Body of pancreas (tissue), 4 donors: ENCODE measurements around the gene SSR4. TPM values are rescaled to one million over a fixed set of nuclear protein-coding genes. Genes with fewer than 3 reads are reported as not detected.
"Not testable (repeated sequence)": the region's sequence is repeated elsewhere in the genome, so short reads cannot be mapped to it uniquely, and the experiment has no call there.

Experiments used
- ATAC-seq: fragments of 150-250 bp; one replicate; pipeline ENCODE4 v1.9.1; 2016
- DNase-seq, 4 donors: peaks; one replicate each; pipeline ENCODE4 v3.0.0-alpha.2; 2019
- H3K27ac ChIP-seq, 4 donors: fragments of 200-600 bp; sonication (generic); 1 replicate in 3 of 4; 2 replicates in 1 of 4; pipeline versions ENCODE4 v1.5.1 to v1.6.1; 2016 to 2019; ENCODE audit warnings: mild to moderate bottlenecking in 1 of 4, mixed read lengths in 1 of 4, moderate library complexity in 1 of 4
- H3K27me3 ChIP-seq, 2 donors: fragments of 200-600 bp; sonication (generic); one replicate each; pipeline ENCODE4 v1.6.0; 2016; ENCODE audit warnings: mild to moderate bottlenecking in 1 of 2
- H3K36me3 ChIP-seq, 2 donors: fragments of 200-600 bp; sonication (generic); replicated peaks in 1 of 2; 2 replicates each; pipeline ENCODE4 v1.5.1; 2016; ENCODE audit warnings: low read depth in 2 of 2; ENCODE audit not compliant: insufficient read depth in 1 of 2
- H3K4me1 ChIP-seq: fragments of 200-600 bp; sonication (generic); one replicate; pipeline ENCODE4 v1.6.0; 2016
- H3K4me3 ChIP-seq, 2 donors: fragments of 200-600 bp; sonication (generic); 1 replicate in 1 of 2; 2 replicates in 1 of 2; pipeline ENCODE4 v1.5.1; 2016 to 2019
- H3K9me3 ChIP-seq, 3 donors: fragments of 200-600 bp; sonication (generic); 1 replicate in 2 of 3; 2 replicates in 1 of 3; pipeline ENCODE4 v1.5.1; 2016
- CTCF ChIP-seq, 7 experiments: fragments of 450-650 bp in 4 of 7; fragments of 200-600 bp in 3 of 7; sonication (generic) in 3 of 7; IDR thresholded peaks; one replicate each; pipeline ENCODE4 v1.5.1; 2016 to 2019; ENCODE audit warnings: antibody characterized with exemption in 7 of 7
- POLR2A ChIP-seq, 3 donors: fragments of 450-650 bp; IDR thresholded peaks; one replicate each; pipeline ENCODE4 v1.6.1; 2016; ENCODE audit warnings: antibody characterized with exemption in 3 of 3, mild to moderate bottlenecking in 2 of 3
- WGBS, 2 donors: methylation state at CpG; one replicate each; pipeline ENCODE4 v1.1.5; 2017; 5-methylcytosine and 5-hydroxymethylcytosine counted together
- intact Hi-C: fragments of 100-400 bp; cut with DNase I; formaldehyde crosslinking; loops from one replicate; pipeline ENCODE4 v1.15.1; 2023
- total RNA-seq, 2 donors: library from RNA; depleted of rRNA; stranded (reverse); fragments of >200 nt; gene quantifications; one replicate each; pipeline ENCODE4 v1.1.0, GENCODE V29; 2016

The SSR4 gene
- total RNA-seq, 2 donors from 2014 or later, result 115 to 238 TPM

GRCh38 chrX:153816831-153817690, 22.6 kb downstream of the SSR4 start:
- TF ChIP-seq POLR2A (IDR thresholded peaks at IDR 0.05) (no peak), CTCF (IDR thresholded peaks at IDR 0.05) (no peak)
- Histone ChIP-seq H3K27me3 (no peaks in the 10 kb centered on the region), H3K9me3 (no peaks in the 10 kb centered on the region), H3K4me3 (no peak overlapping the region), H3K36me3 (no peaks in the 10 kb centered on the region), H3K4me1 (peaks cover 9% of the 10 kb centered on the region), H3K27ac (no peak overlapping the region)
- 61 to 87% methylated on average over 21 to 25 of the region's 25 CpGs for WGBS, 2 donors
- intact Hi-C loops, result no loop called here
- ATAC-seq (no peak), DNase-seq (peak in 1 of 4 donors; percentile 9)

GRCh38 chrX:153818064-153818463, 23.6 kb downstream of the SSR4 start:
- H3K9me3 ChIP-seq, H3K4me1 ChIP-seq, ATAC-seq, H3K36me3 ChIP-seq, H3K27me3 ChIP-seq, H3K27ac ChIP-seq, DNase-seq, intact Hi-C loops, H3K4me3 ChIP-seq: not testable (repeated sequence)
- WGBS, 2 donors, result 87 to 91% methylated on average over 5 to 8 of the region's 9 CpGs

GRCh38 chrX:153818571-153819383, 24.3 kb downstream of the SSR4 start:
- H3K36me3 ChIP-seq, result no peaks in the 10 kb centered on the region
- peak in 2 of 4 donors; percentile 27 to 57 for DNase-seq
- intact Hi-C loops, result no loop called here
- peaks cover 9% of the 10 kb centered on the region for H3K4me1 ChIP-seq
- TF ChIP-seq CTCF (IDR thresholded peaks at IDR 0.05) (no peak), POLR2A (IDR thresholded peaks at IDR 0.05) (no peak)
- H3K27me3 ChIP-seq, result no peaks in the 10 kb centered on the region
- WGBS, 2 donors, result 38 to 58% methylated on average over 8 to 13 of the region's 67 CpGs
- H3K9me3 ChIP-seq, result no peaks in the 10 kb centered on the region
- H3K4me3 ChIP-seq, result no peak overlapping the region
- ATAC-seq, result peak; percentile 74
- H3K27ac ChIP-seq, result no peak overlapping the region

GRCh38 chrX:153819384-153820040, 25.0 kb downstream of the SSR4 start:
- DNase-seq, result peak in 1 of 4 donors; percentile 10
- H3K27me3 ChIP-seq, result no peaks in the 10 kb centered on the region
- no peak overlapping the region for H3K27ac ChIP-seq
- WGBS, 2 donors, result 14% methylated on average over 18 of the region's 23 CpGs; no CpG with 5 or more reads in 1 of the 2 donors
- no peaks in the 10 kb centered on the region for H3K9me3 ChIP-seq
- H3K36me3 ChIP-seq, result no peaks in the 10 kb centered on the region
- intact Hi-C loops, result no loop called here
- peaks cover 9% of the 10 kb centered on the region for H3K4me1 ChIP-seq
- H3K4me3 ChIP-seq, result no peak overlapping the region
- TF ChIP-seq POLR2A (IDR thresholded peaks at IDR 0.05), result no peak
- no peak for ATAC-seq

GRCh38 chrX:153820601-153821000, 26.1 kb downstream of the SSR4 start:
- Histone ChIP-seq H3K4me3 (no peak overlapping the region), H3K4me1 (peaks cover 9% of the 10 kb centered on the region), H3K9me3 (no peaks in the 10 kb centered on the region), H3K27ac (no peak overlapping the region), H3K27me3 (no peaks in the 10 kb centered on the region), H3K36me3 (no peaks in the 10 kb centered on the region)
- ATAC-seq, result no peak
- no peak for TF ChIP-seq POLR2A (IDR thresholded peaks at IDR 0.05)
- TF ChIP-seq CTCF (IDR thresholded peaks at IDR 0.05), result no peak
- 73 to 79% methylated on average over 5 of the region's 7 CpGs for WGBS, 2 donors
- intact Hi-C loops, result no loop called here
- no peak for DNase-seq
